GM15510 (cell line): ENCODE results near the gene SNRK.

Source experiments
- POLR2A ChIP-seq: IDR thresholded peaks from 3 replicates; pipeline ENCODE4 v1.6.1; 2011; ENCODE audit warnings: borderline replicate concordance; ENCODE audit not compliant: insufficient read length; ENCODE audit errors: extremely low read depth

SNRK gene, protein sequence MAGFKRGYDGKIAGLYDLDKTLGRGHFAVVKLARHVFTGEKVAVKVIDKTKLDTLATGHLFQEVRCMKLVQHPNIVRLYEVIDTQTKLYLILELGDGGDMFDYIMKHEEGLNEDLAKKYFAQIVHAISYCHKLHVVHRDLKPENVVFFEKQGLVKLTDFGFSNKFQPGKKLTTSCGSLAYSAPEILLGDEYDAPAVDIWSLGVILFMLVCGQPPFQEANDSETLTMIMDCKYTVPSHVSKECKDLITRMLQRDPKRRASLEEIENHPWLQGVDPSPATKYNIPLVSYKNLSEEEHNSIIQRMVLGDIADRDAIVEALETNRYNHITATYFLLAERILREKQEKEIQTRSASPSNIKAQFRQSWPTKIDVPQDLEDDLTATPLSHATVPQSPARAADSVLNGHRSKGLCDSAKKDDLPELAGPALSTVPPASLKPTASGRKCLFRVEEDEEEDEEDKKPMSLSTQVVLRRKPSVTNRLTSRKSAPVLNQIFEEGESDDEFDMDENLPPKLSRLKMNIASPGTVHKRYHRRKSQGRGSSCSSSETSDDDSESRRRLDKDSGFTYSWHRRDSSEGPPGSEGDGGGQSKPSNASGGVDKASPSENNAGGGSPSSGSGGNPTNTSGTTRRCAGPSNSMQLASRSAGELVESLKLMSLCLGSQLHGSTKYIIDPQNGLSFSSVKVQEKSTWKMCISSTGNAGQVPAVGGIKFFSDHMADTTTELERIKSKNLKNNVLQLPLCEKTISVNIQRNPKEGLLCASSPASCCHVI

DNA sequence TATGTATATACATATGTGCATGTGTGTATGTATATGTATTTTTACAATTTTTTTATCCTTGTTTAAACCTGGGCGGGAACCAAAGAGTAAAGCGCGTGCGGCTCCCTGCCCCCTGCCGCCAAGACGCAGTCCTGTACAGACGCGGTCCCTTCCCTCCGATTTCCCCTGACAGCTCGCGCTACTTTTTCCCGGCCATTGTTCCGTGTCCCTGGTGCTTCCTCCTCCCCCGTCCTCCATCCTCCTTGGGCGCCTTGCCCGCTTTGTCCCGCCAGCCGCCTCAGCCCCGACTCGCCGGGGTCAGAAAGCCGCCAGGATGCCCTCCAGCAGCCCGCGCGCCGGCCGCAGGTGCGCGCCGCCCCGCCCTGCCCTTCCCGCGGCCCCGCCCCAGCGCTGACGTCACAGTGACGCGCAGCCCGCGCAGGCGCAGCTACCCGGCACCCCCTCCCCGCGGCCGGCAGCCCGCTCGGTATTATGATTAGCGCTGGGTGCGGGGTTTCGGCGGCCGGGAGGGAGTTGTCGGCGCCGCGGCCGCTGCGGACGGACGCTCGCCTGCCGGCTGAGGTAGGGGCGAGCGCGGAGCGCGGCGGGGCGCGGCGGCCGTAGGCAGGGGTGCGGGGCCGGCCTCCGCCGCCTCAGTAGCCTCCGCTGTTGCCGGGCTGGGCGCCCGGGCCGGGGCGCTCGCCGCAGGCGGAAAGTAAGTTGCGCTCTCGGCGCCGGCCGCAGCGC is at the start of gene SNRK:
Gene SNRK, plus strand, starts transcription at position 426 of the 726 bp plus-strand sequence. CDS start 16,664 bp downstream, outside the sequence.
- TF ChIP-seq POLR2A = peak; percentile 85

DNA sequence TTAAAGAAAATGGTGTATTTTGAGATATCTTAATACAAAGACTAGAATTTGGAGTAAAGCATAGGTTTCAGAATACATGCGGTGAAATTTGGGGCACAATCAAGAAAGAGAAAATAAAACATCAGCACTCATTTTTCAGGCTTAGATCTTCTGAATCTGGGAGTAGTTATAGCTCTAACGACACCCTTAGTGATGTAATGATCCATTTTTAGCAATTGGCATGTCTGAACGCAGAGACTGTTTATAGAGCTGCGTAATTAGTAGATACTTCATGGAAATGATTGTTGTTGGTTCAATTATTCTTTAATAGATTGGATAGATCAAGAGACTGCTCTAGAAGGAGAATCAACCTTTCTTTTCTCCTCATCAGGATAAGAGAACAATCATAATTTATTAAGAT is 47.5 kb upstream of the SNRK start:
- no peak for TF ChIP-seq POLR2A

DNA sequence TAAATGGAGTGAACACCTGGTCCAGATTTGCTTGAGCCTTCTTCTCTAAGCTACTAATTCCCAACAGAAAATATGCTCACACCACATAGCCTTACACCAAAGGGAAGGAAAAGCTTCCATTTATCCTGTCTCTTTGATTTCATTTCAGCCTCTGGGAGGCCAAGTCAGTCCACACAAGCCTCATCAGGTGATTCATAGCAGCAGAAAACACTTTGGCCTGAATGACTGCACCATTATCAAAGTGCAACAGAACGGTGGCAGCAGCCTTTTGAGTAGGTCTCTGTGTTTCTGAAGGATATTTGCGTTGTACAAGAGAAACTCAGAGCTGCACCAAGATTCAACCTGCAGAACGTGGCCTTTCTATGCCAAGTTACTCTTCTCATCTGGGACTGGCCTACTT is 46.6 kb upstream of the SNRK start:
- no peak for TF ChIP-seq POLR2A

DNA sequence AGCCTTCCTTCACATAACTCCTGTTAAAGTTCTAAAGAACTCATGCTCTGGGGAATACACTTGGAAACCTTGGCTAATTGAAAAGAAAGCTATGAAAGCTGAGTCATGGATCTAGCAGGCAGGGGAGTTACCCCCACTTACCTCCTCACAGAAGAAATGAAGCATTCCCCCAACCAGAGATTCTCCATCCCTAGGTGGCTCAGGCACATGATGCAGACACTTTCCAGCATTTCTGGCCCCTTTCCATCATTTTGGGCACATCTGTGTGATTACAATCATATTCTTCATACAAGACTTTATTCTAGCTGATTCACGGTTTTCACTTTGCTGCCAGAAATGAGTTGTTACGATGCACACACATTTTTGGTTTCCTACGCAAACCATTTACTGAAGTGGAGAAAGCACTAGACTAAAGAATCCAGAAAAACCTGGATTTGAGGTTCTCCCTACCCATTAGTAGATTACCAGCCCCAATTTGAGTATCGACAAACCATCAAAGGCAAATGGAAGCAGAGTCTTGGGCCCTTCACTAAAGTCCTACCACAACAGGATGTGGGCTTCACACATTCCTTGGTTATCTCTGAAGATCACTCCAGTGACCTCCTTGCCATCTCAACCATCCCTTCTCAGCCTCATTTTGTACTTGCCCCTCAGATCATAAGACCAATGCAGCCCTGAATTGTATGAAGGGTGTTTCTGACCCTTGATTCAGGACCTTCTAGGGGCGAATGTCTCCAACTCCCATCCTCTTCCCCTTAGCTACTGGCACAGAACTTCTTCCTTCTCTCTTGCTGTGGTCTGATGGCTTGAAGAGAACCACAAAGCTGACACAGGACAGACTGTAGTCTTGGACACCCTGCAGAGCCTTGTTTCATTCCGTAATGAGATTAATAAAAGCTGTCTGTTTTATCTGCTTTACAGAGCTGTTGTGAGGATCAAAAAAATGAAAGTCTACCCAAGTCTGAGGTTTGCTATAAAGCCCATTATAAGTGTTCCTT is 42.5 kb upstream of the SNRK start:
- no peak for TF ChIP-seq POLR2A

DNA sequence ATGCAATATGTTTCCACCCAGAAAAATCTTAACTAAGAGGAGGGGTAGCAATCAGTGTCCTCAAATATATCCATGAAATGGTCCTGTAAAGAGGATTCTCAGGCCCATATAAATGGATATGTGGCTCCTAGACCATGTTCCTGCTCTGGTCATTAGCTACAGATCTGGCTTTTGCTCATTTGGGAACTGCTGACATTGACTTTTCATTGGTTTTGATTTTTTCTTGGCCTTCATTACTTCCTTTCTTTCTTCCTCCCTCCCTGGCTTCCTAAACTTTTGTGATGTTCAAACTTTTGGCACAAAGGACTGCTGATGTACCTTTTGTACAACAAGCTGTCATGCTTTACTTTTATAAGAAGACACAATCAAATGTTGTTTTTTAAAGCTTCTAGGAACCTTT is 41.6 kb upstream of the SNRK start:
- no peak for TF ChIP-seq POLR2A

DNA sequence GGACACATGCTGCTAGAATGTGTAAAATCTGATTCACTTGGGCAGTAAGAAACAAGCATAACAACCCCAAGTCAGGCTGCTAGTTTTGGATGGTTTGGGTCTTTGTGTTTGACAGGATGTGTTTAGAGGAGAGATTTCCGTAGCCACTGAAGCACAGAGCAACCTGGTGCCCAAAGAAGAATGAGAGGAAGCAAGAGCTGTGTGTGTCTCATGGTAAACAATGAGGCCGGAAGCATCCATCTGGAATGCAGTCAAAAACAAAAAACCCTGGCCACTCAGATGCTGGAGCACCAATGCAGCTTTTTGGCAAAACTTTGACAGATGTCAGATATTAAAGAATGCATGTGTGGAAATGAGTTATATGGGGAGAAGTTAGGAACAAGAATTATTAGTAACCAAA is 39.4 kb upstream of the SNRK start:
- no peak for TF ChIP-seq POLR2A

DNA sequence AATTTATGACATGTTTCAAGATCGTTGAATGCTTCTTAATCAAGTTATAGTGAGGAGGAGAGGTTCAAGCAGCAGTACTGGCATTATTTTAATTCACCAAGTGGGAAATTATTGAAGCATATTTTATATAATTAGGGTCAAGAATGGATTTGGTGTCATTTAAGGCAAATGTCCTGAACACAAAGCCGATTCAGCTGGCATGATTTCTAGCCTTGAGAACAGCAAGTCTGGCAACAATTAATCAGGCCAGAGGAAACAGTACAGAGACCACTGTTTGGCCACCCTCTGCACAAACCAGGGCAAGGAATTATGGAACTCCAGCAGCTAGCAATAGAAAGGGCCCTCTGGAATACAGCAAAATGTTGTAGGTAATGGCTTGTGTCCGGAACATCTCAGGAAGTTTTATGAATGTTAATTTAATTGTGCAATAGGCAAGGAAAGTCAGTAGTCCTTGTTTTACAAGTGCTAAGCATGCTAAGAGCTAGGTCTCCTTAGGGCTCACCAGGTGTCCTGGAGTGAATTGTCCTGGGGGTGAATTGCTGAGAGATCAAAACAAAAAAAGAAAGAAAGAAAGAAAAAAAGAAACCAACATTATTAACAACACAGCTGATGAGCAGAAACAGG is 38.7 kb upstream of the SNRK start:
- TF ChIP-seq POLR2A = no peak

DNA sequence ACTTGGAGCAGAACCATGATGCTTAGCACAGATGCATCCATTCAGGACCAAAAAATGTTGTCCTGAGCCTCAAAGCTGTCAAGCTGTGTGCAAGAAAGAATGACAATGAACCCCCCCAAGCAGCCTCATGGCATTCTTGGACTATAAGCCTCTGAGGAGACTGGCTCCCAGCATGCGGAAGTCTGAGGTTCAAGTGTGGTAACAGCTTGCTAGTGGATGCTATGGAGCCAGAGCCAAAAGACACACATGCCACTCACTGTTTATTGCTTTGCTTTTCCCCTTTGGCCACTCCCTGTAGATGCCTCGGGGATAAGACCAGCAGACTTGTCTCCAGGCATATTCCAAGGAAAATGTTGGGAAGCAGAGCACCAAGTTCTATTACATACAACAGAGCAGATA is 38.2 kb upstream of the SNRK start:
- no peak for TF ChIP-seq POLR2A

DNA sequence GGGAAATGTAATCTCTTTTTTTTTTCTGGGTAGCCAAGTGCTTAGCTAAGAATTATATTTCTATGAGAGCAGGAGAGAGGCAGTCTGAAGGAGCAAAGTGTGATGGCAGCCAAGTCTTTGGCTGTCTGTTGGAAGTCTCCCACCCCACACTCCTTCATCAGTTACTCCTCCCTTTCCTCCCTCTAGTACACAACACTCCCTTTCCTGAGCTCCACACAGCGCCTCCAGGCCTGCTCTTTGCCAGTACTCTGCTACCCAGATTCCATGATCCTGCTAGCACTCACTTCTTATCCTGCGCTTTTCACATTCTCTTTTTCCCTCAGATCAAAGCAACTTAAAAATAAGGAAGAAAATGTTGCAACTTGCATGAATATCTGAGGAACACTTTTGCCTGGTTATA is 37.4 kb upstream of the SNRK start:
- no peak for TF ChIP-seq POLR2A

DNA sequence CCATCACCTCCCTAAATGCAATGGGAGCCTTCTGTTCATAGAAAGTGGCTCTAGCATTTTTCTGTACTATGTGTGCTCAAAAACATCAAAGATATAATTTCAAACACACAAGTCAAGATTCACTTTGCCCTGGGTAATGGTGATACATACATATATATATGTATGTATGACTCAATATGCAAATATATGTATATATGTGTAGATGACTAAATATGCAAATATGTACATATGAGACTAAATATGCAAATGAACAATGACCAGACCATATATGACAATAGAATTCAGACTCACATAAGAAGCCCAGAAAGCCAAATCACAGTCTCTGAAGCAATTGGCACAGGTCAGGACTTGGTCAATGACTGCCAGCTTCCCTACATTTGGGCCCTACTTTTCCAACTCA is 36.9 kb upstream of the SNRK start:
- TF ChIP-seq POLR2A = no peak

DNA sequence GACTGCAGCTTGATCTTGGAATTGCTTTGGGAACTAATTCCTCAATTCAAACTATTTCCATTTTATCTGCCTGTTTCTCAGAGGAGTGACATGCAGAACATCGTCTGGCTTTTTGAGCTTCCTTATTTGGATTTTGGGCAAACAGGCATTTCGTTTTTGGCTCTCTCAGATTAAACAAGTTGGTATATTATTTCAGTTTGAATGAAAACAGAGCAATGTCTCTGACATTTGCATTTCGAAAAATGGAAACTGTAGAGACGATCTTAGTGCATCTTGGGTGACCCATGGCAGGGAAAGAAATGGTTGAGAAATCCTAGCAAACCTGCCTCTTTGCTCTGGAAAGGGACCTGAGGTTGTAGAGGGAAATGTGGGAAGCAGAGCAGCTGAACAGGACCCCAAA is 33.0 kb upstream of the SNRK start:
- no peak for TF ChIP-seq POLR2A

DNA sequence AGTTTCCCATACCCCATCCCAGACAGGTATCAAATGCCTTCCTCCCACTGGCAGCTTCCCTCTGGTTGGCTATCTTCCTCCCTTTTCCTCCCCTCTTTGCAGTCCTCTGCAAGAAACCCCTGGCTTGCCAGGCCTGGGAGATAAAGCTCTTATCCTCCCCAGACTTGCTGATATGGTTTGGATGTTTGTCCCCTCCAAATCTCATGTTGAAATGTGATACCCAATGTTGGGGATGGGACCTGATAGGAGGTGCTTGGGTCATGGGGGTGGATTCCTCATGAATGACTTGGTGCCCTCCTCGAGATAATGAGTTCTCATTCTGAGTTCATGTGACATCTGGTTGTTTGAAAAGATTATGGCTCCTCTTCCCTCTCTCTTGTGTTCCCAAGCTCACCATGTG is 32.2 kb upstream of the SNRK start:
- TF ChIP-seq POLR2A = no peak

DNA sequence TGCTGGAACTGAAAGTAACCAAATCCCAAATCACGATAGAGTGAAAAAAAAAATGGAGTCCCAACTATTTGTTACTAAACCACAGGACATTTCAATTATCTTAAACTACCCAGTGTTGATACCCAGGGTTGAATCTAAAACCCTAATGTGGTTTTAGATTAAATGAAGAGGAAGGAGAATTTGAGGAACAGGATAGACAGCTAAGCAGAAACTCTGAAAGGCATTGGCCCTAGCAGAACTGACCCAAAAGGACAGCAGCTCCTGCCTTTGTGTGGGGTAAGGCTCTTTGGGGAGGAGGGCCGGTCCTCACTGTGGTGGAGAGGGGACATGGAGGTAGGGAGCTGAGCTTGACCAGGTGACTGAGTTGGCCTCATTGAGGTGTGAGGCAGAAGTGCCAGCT is 30.7 kb upstream of the SNRK start:
- TF ChIP-seq POLR2A = no peak

DNA sequence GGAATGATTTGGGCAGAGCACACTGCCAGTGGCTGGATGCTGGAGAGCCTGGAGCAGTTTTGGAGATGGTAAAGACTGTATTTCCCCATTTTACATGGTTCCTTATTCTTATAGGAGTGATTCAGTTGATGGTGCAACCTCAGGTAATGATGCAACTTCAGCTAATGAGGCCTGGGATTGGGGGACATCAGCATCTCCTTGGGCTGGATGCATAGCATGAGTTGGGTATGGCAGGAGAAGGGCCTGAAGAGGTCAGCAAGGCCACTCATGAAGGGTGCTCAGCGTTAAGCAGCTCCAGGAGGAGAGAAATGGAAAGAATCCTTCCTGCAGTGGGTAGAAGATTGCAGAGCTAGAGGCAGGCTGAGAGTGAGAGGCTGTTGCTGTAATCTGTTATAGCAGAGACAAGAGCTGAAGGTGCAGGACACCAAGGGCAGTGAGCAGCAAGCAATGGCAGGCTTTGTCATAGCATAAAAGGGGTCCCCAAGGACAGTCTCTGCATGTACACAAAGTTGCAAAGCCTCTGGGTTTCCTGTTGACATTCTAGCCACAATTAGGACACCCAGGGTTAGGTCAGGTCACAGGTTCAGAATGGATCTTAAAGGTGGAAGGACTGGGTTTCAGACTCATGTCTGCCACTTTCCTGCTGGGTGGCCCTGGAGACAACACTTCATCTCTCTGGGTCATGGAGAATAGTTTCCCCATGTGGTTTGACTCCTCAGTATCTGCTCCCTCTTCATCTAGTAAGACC is 29.5 kb upstream of the SNRK start:
- TF ChIP-seq POLR2A = no peak

DNA sequence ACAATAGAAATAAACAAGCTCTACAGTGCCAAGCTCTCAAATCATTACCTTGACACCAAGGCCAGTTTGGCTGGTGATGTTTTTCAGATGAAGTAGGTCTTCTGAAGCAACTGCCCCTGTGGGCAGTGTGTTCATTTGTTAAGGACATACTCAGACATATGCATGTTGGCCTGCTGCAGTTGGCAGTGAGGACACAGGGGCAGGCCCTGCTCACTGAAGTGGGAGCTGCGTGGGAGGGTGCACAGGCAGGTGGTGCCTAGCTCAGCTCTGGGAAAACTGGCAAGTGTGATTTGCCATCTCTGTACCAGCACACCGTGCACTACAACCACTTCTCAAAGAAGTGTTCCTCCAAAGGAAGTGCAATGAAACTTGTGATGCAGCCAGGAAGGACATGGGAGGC is 28.5 kb upstream of the SNRK start:
- no peak for TF ChIP-seq POLR2A
